H9 (cell line): ENCODE data around the gene MRPL14. TPM values are rescaled to one million over a fixed set of nuclear protein-coding genes. Genes with fewer than 3 reads are reported as not detected.

Experiments
- DNase-seq: peaks from one replicate; pipeline ENCODE4 v3.0.0-alpha.2; 2017
- H2AFZ ChIP-seq: one replicate; pipeline ENCODE4 v1.6.1; 2013; ENCODE audit warnings: mild to moderate bottlenecking, low read length, control low read depth, moderate library complexity
- H2AK5ac ChIP-seq: 2 replicates; pipeline ENCODE4 v1.6.1; 2013; ENCODE audit warnings: low read length, control low read depth, mixed read lengths; ENCODE audit not compliant: insufficient read length
- H2BK120ac ChIP-seq: one replicate; pipeline ENCODE4 v1.6.1; 2013; ENCODE audit warnings: low read depth, mild to moderate bottlenecking, low read length, control low read depth, inconsistent platforms; ENCODE audit not compliant: poor library complexity, severe bottlenecking
- H2BK12ac ChIP-seq: 2 replicates; pipeline ENCODE4 v1.6.1; 2013; ENCODE audit warnings: low read length, control low read depth, mixed read lengths, low read depth; ENCODE audit not compliant: insufficient read length
- H2BK15ac ChIP-seq: 2 replicates; pipeline ENCODE4 v1.6.1; 2013; ENCODE audit warnings: low read depth, low read length, control low read depth
- H2BK20ac ChIP-seq: one replicate; pipeline ENCODE4 v1.6.1; 2013; ENCODE audit warnings: low read depth, mild to moderate bottlenecking, low read length, control low read depth, inconsistent platforms; ENCODE audit not compliant: poor library complexity, severe bottlenecking
- H2BK5ac ChIP-seq: 2 replicates; pipeline ENCODE4 v1.6.1; 2013; ENCODE audit warnings: low read length, control low read depth, mixed read lengths; ENCODE audit not compliant: insufficient read length
- H3K14ac ChIP-seq: 2 replicates; pipeline ENCODE4 v1.6.1; 2013; ENCODE audit warnings: low read length, control low read depth; ENCODE audit not compliant: insufficient read depth
- H3K18ac ChIP-seq: 2 replicates; pipeline ENCODE4 v1.6.1; 2013; ENCODE audit warnings: low read depth, mild to moderate bottlenecking, mixed read lengths, low read length, control low read depth; ENCODE audit not compliant: insufficient read length
- H3K23ac ChIP-seq: 2 replicates; pipeline ENCODE4 v1.6.1; 2013; ENCODE audit warnings: low read length, control low read depth, mixed read lengths, low read depth; ENCODE audit not compliant: insufficient read length
- H3K23me2 ChIP-seq: 2 replicates; pipeline ENCODE4 v1.6.1; 2013; ENCODE audit warnings: low read depth, mild to moderate bottlenecking, mixed read lengths, low read length, control low read depth; ENCODE audit not compliant: insufficient read length, poor library complexity, severe bottlenecking
- H3K27ac ChIP-seq: 2 replicates; pipeline ENCODE4 v1.5.1; 2013; ENCODE audit warnings: low read length, control low read depth, mixed read lengths, low read depth; ENCODE audit not compliant: insufficient read length
- H3K27me3 ChIP-seq: 2 replicates; pipeline ENCODE4 v1.6.1; 2013; ENCODE audit warnings: low read length, control low read depth, inconsistent platforms; ENCODE audit not compliant: insufficient read depth
- H3K4ac ChIP-seq: 2 replicates; pipeline ENCODE4 v1.6.1; 2013; ENCODE audit warnings: low read depth, mild to moderate bottlenecking, control low read depth, inconsistent platforms, low read length, moderate library complexity
- H3K4me1 ChIP-seq: 2 replicates; pipeline ENCODE4 v1.6.1; 2013; ENCODE audit warnings: low read length, control low read depth, inconsistent platforms; ENCODE audit not compliant: insufficient read depth
- H3K4me2 ChIP-seq: 2 replicates; pipeline ENCODE4 v1.6.1; 2013; ENCODE audit warnings: low read length, control low read depth, mixed read lengths; ENCODE audit not compliant: insufficient read length, insufficient read depth
- H3K56ac ChIP-seq: 2 replicates; pipeline ENCODE4 v1.6.1; 2013; ENCODE audit warnings: low read depth, mild to moderate bottlenecking, mixed read lengths, low read length, control low read depth; ENCODE audit not compliant: insufficient read length
- H3K79me1 ChIP-seq: 2 replicates; pipeline ENCODE4 v1.6.1; 2013; ENCODE audit warnings: low read depth, mild to moderate bottlenecking, moderate library complexity, low read length, control low read depth, inconsistent platforms; ENCODE audit not compliant: insufficient read depth, poor library complexity, severe bottlenecking
- H3K79me2 ChIP-seq: 2 replicates; pipeline ENCODE4 v1.6.1; 2013; ENCODE audit warnings: low read length, control low read depth, inconsistent platforms; ENCODE audit not compliant: insufficient read depth
- H3K9ac ChIP-seq: 2 replicates; pipeline ENCODE4 v1.6.1; 2013; ENCODE audit warnings: low read length, control low read depth, mixed read lengths; ENCODE audit not compliant: insufficient read length; ENCODE audit errors: extremely low read depth
- H3K9me3 ChIP-seq: one replicate; pipeline ENCODE4 v1.6.1; 2013; ENCODE audit warnings: low read depth, low read length, inconsistent platforms; ENCODE audit not compliant: control insufficient read depth
- H3T11ph ChIP-seq: one replicate; pipeline ENCODE4 v1.6.1; 2013; ENCODE audit warnings: mild to moderate bottlenecking, low read length, control low read depth, inconsistent platforms
- H4K20me1 ChIP-seq: one replicate; pipeline ENCODE4 v1.6.1; 2013; ENCODE audit not compliant: control insufficient read depth, insufficient read length, insufficient read depth
- H4K5ac ChIP-seq: 2 replicates; pipeline ENCODE4 v1.6.1; 2013; ENCODE audit warnings: low read depth, mild to moderate bottlenecking, mixed read lengths, low read length, control low read depth; ENCODE audit not compliant: insufficient read length
- H4K8ac ChIP-seq: replicated peaks from 2 replicates; pipeline ENCODE4 v1.6.1; 2013; ENCODE audit warnings: low read length, control low read depth, mixed read lengths, low read depth; ENCODE audit not compliant: insufficient read length
- H4K91ac ChIP-seq: 2 replicates; pipeline ENCODE4 v1.6.1; 2013; ENCODE audit warnings: low read depth, mild to moderate bottlenecking, moderate library complexity, mixed read lengths, low read length, control low read depth; ENCODE audit not compliant: insufficient read length
- H3K27ac Mint-ChIP-seq, 3 experiments: 2 replicates in 2 of 3; 3 replicates in 1 of 3; pipeline ENCODE4 v1.8.0; 2020 to 2021; ENCODE audit warnings: mixed read lengths in 3 of 3, mild to moderate bottlenecking in 1 of 3, moderate library complexity in 1 of 3
- H3K27me3 Mint-ChIP-seq: 2 replicates; pipeline ENCODE4 v1.8.0; 2021; ENCODE audit warnings: low read depth, mild to moderate bottlenecking, moderate library complexity, mixed read lengths
- H3K36me3 Mint-ChIP-seq, 3 experiments: 2 replicates in 2 of 3; 3 replicates in 1 of 3; pipeline ENCODE4 v1.8.0; 2020 to 2021; ENCODE audit warnings: low read depth in 3 of 3, mixed read lengths in 3 of 3; ENCODE audit not compliant: insufficient read depth in 1 of 3
- H3K4me1 Mint-ChIP-seq, 2 experiments: 2 replicates each; pipeline ENCODE4 v1.8.0; 2020; ENCODE audit warnings: mixed read lengths in 2 of 2
- H3K4me3 Mint-ChIP-seq, 2 experiments: 2 replicates in 1 of 2; 3 replicates in 1 of 2; pipeline ENCODE4 v1.8.0; 2020 to 2021; ENCODE audit warnings: mild to moderate bottlenecking in 2 of 2, mixed read lengths in 2 of 2, moderate library complexity in 1 of 2
- H3K9me3 Mint-ChIP-seq, 2 experiments: 2 replicates in 1 of 2; 3 replicates in 1 of 2; pipeline ENCODE4 v1.8.0; 2020; ENCODE audit warnings: mild to moderate bottlenecking in 2 of 2, mixed read lengths in 2 of 2, moderate library complexity in 1 of 2
- WGBS: extraction: QIAGEN DNeasy Blood & Tissue Kit; methylation state at CpG from one replicate; pipeline ENCODE4 v1.1.7; 2013; ENCODE audit warnings: missing lambda C conversion rate, low lambda C conversion rate, mixed read lengths; ENCODE audit not compliant: insufficient read length; ENCODE audit errors: extremely low coverage; 5-methylcytosine and 5-hydroxymethylcytosine counted together
- total RNA-seq: library from RNA; stranded (reverse); gene quantifications from 2 replicates; pipeline ENCODE4 v1.2.1, GENCODE V29; 2021
- TF ChIP-seq, protein P1 (sequence below): fragments of 200-600 bp; sonication (generic); conservative IDR thresholded peaks from 3 replicates; pipeline ENCODE4 v1.8.0; 2021; ENCODE audit warnings: antibody characterized with exemption, mild to moderate bottlenecking

The MRPL14 gene
- total RNA-seq, 1 experiment from 2014 or later, result 80.1 TPM

DNA sequence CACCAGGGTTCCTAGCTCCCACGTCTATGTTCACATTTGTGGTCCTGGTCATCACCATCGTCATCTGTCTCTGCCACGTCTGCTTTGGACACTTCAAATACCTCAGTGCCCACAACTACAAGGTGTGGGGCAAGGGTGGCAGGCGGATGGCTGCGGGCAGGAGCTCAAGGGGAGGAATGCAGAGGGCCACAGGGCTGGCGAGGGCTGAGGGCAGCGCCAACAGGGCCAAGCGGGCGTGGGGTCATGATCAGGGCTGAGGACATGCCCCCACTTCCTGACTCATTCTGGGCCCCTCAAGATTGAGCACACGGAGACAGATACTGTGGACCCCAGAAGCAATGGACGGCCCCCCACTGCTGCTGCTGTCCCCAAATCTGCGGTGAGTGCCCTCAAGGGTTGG, 26.8 kb upstream of the MRPL14 start:
- Histone ChIP-seq H3K18ac (no peak overlapping the region), H4K8ac (no peak overlapping the region), H2AFZ (no peak overlapping the region), H4K5ac (no peak overlapping the region), H3T11ph (no peak overlapping the region), H2AK5ac (no peak overlapping the region), H3K14ac (no peak overlapping the region), H3K9me3 (no peaks in the 10 kb centered on the region), H2BK20ac (no peak overlapping the region), H3K56ac (no peak overlapping the region), H2BK5ac (no peak overlapping the region), H2BK12ac (no peak overlapping the region), H3K79me2 (no peaks in the 10 kb centered on the region), H3K4ac (no peak overlapping the region), H3K9ac (no peak overlapping the region), H3K23me2 (no peaks in the 10 kb centered on the region), H3K27ac (no peak overlapping the region), H2BK120ac (no peak overlapping the region), H3K23ac (no peak overlapping the region), H4K91ac (no peak overlapping the region), H3K4me1 (peaks cover 5% of the 10 kb centered on the region; the same call in 1 of the 2 replicates), H3K4me2 (no peak overlapping the region), H4K20me1 (peaks cover 4% of the 10 kb centered on the region), H2BK15ac (no peak overlapping the region), H3K79me1 (no peaks in the 10 kb centered on the region), H3K27me3 (no peaks in the 10 kb centered on the region)
- WGBS, result no CpG with 5 or more reads among the region's 12 CpGs
- Mint-ChIP-seq H3K27me3 (peaks cover 2% of the 10 kb centered on the region; the same call in 1 of the 2 replicates), H3K4me3 (no peak overlapping the region), H3K9me3 (no peaks in the 10 kb centered on the region), H3K36me3 (peaks cover 8 to 24% (median 15%) of the 10 kb centered on the region in 3 experiments), H3K4me1 (peaks cover 23 to 27% of the 10 kb centered on the region in 2 experiments), H3K27ac (0 out of 7 replicates have a peak overlapping the region, but pooled peaks of 1 of the 3 experiments have one; percentile 14)
- TF ChIP-seq, protein P1, sequence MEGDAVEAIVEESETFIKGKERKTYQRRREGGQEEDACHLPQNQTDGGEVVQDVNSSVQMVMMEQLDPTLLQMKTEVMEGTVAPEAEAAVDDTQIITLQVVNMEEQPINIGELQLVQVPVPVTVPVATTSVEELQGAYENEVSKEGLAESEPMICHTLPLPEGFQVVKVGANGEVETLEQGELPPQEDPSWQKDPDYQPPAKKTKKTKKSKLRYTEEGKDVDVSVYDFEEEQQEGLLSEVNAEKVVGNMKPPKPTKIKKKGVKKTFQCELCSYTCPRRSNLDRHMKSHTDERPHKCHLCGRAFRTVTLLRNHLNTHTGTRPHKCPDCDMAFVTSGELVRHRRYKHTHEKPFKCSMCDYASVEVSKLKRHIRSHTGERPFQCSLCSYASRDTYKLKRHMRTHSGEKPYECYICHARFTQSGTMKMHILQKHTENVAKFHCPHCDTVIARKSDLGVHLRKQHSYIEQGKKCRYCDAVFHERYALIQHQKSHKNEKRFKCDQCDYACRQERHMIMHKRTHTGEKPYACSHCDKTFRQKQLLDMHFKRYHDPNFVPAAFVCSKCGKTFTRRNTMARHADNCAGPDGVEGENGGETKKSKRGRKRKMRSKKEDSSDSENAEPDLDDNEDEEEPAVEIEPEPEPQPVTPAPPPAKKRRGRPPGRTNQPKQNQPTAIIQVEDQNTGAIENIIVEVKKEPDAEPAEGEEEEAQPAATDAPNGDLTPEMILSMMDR, result no peak
- no peak for DNase-seq
